ENCODE data around the gene CFAP410.

- TF ChIP-seq USF2 (IDR thresholded peaks at IDR 0.05; ENCODE audit: borderline replicate concordance, low read depth, low read length): no peak
- no peak for TF ChIP-seq TAF1 (IDR thresholded peaks at IDR 0.05; ENCODE audit: borderline replicate concordance, low read depth, low read length)
- no peak for TF ChIP-seq CTCF (IDR thresholded peaks at IDR 0.05)
- TF ChIP-seq NRF1 (IDR thresholded peaks at IDR 0.05; ENCODE audit: low read depth, low read length): no peak
- TF ChIP-seq REST (IDR thresholded peaks at IDR 0.05; ENCODE audit: low read depth, low read length): no peak
- TF ChIP-seq MAX (IDR thresholded peaks at IDR 0.05; ENCODE audit: low read depth): no peak
- no peak for TF ChIP-seq RAD21 (IDR thresholded peaks at IDR 0.05; ENCODE audit: low read length)
Measured at GRCh38 chr21:44331650-44332307, 7.4 kb downstream of the CFAP410 start.
